IPS DF 4.7 (cell line): ENCODE data around the gene ABCA10.
"Not testable (repeated sequence)": the region's sequence is repeated elsewhere in the genome, so short reads cannot be mapped to it uniquely, and the experiment has no call there.

Experiments
- DNase-seq: peaks from one replicate; pipeline ENCODE4 v3.0.0-alpha.2; 2013; ENCODE audit warnings: low spot score; ENCODE audit errors: extremely low read depth

Gene ABCA10

GRCh38 chr17:69170377-69170776, 58.2 kb downstream of the ABCA10 start:
- no peak for DNase-seq

DNA sequence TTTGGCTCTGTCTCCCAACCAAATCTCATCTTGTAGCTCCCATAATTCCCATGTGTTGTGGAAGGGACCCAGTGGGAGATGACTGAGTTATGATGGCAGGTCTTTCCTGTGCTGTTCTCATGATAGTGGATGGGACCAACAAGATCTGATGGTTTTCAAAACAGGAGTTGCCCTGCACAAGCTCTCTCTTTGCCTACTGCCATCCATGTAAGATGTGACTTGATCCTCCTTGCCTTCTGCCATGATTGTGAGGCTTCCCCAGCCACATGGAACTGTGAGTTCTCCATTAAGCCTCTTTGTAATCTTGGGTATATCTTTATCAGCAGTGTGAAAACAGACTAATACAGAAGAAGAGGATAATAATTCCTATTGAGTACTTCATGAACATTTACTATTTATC, 60.0 kb downstream of the ABCA10 start:
- not testable (repeated sequence) for DNase-seq

GRCh38 chr17:69166957-69167356, 61.7 kb downstream of the ABCA10 start:
- DNase-seq, result no peak

- DNase-seq, result no peak
These were observed 64.4 kb downstream of the ABCA10 start for GRCh38 chr17:69164206-69164605.

DNA sequence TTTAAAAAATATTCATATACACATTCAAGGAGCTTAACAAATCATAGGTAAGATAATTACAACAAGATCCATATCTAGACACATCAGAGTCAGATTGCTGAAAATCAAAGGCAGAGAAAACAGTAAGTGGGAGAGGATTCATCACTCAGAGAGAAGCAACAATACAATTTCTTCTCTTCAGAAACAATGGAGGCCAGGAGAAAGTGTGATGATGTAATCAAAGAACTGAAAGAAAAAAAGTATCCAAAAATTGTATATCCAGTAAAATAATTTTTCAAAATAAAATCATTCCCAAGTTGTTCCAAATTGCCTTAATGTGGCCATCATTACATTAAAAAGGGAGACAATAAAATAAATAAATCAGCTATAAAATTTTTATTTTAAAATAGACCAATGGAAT, 69.2 kb downstream of the ABCA10 start:
- no peak for DNase-seq

DNA sequence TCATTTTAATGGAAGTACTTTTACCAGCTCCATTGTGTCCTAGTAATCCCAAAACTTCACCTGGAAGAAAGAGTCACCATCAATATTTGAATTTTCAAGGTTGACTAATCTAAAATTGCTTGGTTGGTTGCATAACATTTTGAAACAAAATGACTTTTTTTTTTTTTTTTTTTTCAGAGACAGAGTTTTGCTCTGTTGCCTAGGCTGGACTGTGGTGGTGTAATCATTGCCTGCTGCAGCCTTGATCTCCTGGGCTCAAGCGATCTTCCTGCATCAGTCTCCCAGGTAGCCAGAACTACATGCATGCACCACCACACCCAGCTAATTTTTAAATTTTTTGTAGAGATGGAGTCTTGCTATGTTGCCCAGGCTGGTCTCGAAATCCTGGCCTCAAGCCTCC, 74.4 kb downstream of the ABCA10 start:
- no peak for DNase-seq

DNA sequence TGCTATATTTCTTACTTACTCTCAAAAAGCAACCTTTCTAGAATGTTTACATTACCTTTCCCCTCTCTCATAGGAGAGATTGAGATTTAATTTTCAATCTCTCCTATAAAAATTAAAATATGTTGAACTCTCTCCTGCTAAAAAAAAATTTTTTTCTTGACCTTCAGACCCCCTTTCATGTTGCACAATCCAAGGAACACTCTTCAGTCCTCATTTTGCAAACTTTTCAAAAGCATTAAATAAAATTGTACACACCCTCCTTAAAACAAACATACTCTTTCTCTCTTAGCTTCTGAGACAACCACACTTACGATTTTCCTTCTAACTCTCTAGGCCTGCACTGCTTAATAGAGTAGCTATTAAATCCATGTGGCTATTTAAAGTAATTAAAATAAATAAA, 78.3 kb downstream of the ABCA10 start:
- no peak for DNase-seq

DNA sequence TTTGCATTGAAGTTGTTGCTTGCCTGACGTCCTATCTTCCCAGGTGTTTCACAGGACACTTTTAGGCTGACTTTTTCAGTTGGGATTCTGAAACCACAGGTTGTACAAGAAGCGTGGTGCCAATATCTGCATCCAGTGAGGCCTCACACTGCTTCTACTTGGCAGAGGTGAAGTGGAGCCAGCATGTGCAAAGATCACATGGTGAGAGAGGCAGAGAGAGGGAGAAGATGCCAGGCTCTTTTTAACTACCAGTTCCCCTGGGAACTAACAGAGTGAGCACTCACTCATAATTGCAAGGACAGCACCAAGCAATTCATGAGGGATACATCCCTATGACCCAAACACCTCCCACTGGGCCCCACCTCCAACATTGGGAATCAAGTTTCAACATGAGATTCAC, 81.2 kb downstream of the ABCA10 start:
- no peak for DNase-seq

GRCh38 chr17:69144331-69145255, 84.0 kb downstream of the ABCA10 start:
- DNase-seq, result no peak

DNA sequence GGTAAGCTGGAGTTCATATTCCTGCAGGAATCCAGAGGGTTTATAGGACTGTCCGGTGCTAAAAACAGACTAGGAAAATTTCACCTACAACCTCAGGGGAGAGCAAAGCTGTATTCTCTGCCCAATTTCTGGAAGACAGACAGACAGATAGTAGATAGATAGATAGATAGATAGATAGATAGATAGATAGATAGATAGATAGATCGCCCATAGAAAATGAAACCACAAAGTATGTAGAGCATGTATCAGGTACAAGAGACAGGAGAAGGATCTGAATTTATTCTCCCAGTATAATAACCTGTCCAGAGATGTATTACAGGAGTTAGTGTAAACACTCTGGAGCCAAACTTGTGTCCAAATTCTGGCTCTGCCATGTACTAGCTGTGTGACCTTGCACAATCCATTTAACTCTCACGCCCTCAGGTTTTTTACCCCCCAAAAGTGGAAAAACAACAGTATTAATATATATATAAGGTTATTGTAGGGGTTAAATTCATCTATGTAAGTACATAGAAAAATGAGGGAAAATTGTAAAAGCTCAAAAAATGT, 84.9 kb downstream of the ABCA10 start:
- DNase-seq, result no peak

GRCh38 chr17:69143151-69143550, 85.5 kb downstream of the ABCA10 start:
- DNase-seq, result no peak

DNA sequence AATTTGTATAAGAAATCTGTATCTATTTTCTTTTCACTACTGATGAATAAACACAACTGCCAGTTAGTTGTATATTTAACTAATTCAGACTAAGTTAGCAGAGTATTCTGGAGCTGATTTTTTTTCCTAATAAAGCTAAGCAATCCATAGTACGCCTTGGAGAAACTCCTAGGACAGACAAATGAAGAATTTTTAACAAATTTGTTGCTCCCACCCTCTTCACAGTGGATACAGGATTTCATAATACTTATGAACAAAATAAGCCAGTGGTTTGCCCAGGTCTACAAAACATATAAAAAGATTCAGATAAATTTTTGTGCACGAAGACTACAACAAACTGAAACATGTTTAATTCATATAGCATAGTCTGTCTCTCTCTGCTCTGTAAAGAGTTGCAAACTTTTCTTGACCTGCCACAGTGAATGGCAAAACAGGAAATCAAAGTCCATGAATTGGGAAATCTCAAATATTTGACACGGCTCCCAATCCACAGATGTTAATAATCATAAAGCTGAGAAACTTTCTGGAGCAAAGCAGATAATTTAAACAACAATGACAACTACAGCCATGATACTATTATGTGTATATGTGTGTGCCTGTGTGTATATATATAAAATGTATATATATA, 86.3 kb downstream of the ABCA10 start:
- DNase-seq, result no peak

- DNase-seq, result no peak
These were observed 87.0 kb downstream of the ABCA10 start, which contains the start of gene ABCA6 for GRCh38 chr17:69141431-69142174. Gene ABCA6, minus strand, starts transcription at chr17:69141895. Its CDS starts 1,192 bp downstream, at chr17:69140703.

DNA sequence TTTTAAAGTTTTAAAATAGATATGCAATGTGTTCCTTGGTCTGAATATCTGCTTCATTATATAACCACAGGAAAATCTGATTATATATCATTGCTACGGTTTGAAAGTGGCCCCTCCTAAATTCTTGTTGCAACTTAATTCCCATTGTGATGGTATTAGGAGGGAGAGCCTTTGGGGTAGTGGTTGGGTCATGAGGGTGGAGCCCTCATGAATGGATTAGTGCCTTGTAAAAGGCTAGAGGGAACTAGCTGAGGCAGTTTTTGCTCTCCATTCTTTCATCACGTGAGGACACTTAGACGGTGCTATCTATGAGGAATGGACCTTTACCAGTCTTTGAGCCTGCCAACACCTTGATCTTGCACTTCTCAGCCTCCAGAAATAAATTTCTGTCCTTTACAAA, 94.5 kb downstream of the ABCA10 start:
- DNase-seq, result no peak

- no peak for DNase-seq
These were observed 97.9 kb downstream of the ABCA10 start for GRCh38 chr17:69130627-69131296.

GRCh38 chr17:69123626-69124025, 105.0 kb downstream of the ABCA10 start:
- DNase-seq, result no peak

- no peak for DNase-seq
These were observed 106.6 kb downstream of the ABCA10 start for GRCh38 chr17:69122065-69122464.

GRCh38 chr17:69117855-69118784, 110.5 kb downstream of the ABCA10 start:
- no peak for DNase-seq

DNA sequence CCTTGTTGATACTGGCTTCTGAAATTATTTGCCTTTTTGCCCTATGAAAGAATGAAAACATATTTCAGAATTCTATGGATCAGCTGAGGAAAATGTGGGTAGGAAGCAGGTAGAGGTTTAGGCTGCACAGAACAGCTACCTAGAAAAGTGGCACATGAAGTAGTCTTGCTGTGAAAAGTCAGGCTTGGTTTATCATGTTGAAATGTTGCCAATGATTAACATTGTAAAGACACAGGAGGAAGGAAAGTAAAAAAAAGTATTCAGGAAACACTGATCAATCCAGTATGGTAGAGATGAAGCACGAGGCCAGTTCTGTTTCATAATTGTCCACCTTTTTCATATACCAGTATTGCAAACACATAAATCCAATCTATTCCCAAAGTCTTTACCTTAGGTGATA, 116.8 kb downstream of the ABCA10 start:
- DNase-seq, result no peak
